A673 (cell line): ENCODE data around the gene LMOD2.

Experiments used
- CTCF ChIP-seq: fragments of 300-800, 200-600 bp; sonication (generic); conservative IDR thresholded peaks from 2 replicates; pipeline ENCODE4 v1.5.1; 2017; ENCODE audit warnings: low read depth, mild to moderate bottlenecking, antibody characterized with exemption, low read length, moderate library complexity, mixed read lengths
- EZH2 ChIP-seq: fragments of 200-600 bp; sonication (generic); IDR thresholded peaks from 2 replicates; pipeline ENCODE4 v1.6.1; 2017; ENCODE audit warnings: borderline replicate concordance, low read depth, mild to moderate bottlenecking, mixed read lengths, antibody characterized with exemption, low read length; ENCODE audit not compliant: poor library complexity, severe bottlenecking

- TF ChIP-seq CTCF (no peak), EZH2 (no peak)
Observed at GRCh38 chr7:123632808-123633207, 22.9 kb upstream of the LMOD2 start.
